Ishikawa (cell line): Measurements from ENCODE around the gene WNT6.

Source experiments
- CEBPB ChIP-seq: IDR thresholded peaks from 2 replicates; pipeline ENCODE4 v1.6.1; 2012
- CREB1 ChIP-seq: IDR thresholded peaks from 2 replicates; pipeline ENCODE4 v1.6.1; 2012; ENCODE audit warnings: low read depth
- EGR1 ChIP-seq: IDR thresholded peaks from 2 replicates; pipeline ENCODE4 v1.6.1; 2012
- EP300 ChIP-seq: IDR thresholded peaks from 2 replicates; pipeline ENCODE4 v1.6.1; 2012; ENCODE audit warnings: borderline replicate concordance
- FOXM1 ChIP-seq: IDR thresholded peaks from 2 replicates; pipeline ENCODE4 v1.6.1; 2012; ENCODE audit warnings: low read depth, borderline replicate concordance
- NFIC ChIP-seq: IDR thresholded peaks from 2 replicates; pipeline ENCODE4 v1.6.1; 2012
- RAD21 ChIP-seq: IDR thresholded peaks from 2 replicates; pipeline ENCODE4 v1.6.1; 2012; ENCODE audit warnings: low read depth
- REST ChIP-seq: IDR thresholded peaks from 2 replicates; pipeline ENCODE4 v1.6.1; 2012; ENCODE audit warnings: low read depth, mild to moderate bottlenecking
- TAF1 ChIP-seq: IDR thresholded peaks from 2 replicates; pipeline ENCODE4 v1.6.1; 2012; ENCODE audit warnings: low read depth, mild to moderate bottlenecking
- TCF12 ChIP-seq: IDR thresholded peaks from 2 replicates; pipeline ENCODE4 v1.6.1; 2012; ENCODE audit warnings: low read depth
- TEAD4 ChIP-seq: IDR thresholded peaks from 2 replicates; pipeline ENCODE4 v1.6.1; 2012
- USF1 ChIP-seq: IDR thresholded peaks from 2 replicates; pipeline ENCODE4 v1.6.1; 2012
- YY1 ChIP-seq: IDR thresholded peaks from 2 replicates; pipeline ENCODE4 v1.6.1; 2012; ENCODE audit warnings: low read depth
- ZBTB7A ChIP-seq: IDR thresholded peaks from 2 replicates; pipeline ENCODE4 v1.6.1; 2012; ENCODE audit warnings: low read depth
- TF ChIP-seq, protein P1 (sequence below): IDR thresholded peaks from 2 replicates; pipeline ENCODE4 v1.6.1; 2012

Gene WNT6

DNA sequence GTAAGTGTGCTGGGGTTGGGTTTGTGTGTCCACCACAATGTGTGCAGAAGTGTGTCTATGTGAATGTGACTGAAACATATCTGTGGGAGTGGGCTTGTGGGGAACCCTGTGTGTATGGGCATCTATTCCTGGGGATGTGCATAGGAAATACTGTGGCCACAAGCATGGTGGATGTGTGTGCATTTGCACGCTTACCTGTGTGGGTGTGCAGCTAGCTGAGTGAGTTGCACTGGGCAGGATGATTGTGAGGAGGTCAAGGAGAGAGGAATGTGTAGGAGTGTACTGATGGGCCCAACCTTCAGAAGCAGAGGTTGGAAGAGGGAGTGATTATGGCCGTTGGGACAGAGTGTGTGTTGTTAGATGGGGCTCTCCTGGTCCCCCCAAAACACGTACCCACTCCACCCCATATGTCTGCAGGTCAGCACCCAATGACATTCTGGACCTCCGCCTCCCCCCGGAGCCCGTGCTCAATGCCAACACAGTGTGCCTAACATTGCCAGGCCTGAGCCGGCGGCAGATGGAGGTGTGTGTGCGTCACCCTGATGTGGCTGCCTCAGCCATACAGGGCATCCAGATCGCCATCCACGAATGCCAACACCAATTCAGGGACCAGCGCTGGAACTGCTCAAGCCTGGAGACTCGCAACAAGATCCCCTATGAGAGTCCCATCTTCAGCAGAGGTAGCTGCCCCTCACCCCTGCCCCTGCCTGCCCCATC lies 22.3 kb downstream of the WNT6 start:
- TF ChIP-seq REST, result no peak
- no peak for TF ChIP-seq TCF12
- TF ChIP-seq FOXM1, result no peak
- TF ChIP-seq ZBTB7A, result no peak
- TF ChIP-seq YY1, result no peak
- no peak for TF ChIP-seq CEBPB
- TF ChIP-seq EP300, result no peak
- no peak for TF ChIP-seq NFIC
- TF ChIP-seq, protein P1, sequence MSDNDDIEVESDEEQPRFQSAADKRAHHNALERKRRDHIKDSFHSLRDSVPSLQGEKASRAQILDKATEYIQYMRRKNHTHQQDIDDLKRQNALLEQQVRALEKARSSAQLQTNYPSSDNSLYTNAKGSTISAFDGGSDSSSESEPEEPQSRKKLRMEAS, result no peak
- TF ChIP-seq USF1, result no peak
- no peak for TF ChIP-seq TAF1
- no peak for TF ChIP-seq TEAD4
- TF ChIP-seq CREB1, result no peak
- TF ChIP-seq EGR1, result no peak
- no peak for TF ChIP-seq RAD21

- TF ChIP-seq REST (no peak), TEAD4 (no peak), EGR1 (no peak), YY1 (no peak), EP300 (no peak), ZBTB7A (no peak), CREB1 (no peak), RAD21 (no peak), TAF1 (no peak), NFIC (no peak), CEBPB (no peak), TCF12 (no peak), USF1 (no peak), FOXM1 (no peak)
- TF ChIP-seq, protein P1, result no peak
Observed at GRCh38 chr2:218882461-218882816, 22.8 kb downstream of the WNT6 start.

DNA sequence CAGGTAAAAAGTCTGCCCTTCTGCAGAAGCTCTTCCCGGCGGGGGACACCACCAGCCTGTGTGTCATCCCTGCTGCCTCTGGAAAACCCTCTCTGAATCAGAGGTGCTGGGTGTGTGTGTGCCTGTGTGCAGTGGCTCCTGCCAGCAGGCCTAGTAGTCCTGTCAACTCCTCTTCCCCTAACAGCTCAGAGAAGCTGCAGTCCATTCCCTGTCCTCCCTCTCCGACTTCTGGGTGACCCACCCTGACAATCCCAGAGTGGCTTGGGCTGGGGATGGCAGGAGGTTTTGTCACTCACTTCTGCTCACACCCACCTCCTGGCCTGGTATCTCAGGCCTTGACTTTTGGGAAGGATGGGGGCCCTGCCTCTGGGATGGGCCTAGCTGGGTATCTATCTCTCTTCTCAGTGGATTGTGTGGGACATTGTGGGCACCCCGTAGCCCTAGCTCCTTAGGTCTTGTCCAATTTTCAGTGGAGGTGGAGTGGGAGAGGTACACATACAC lies 23.3 kb downstream of the WNT6 start:
- no peak for TF ChIP-seq YY1

DNA sequence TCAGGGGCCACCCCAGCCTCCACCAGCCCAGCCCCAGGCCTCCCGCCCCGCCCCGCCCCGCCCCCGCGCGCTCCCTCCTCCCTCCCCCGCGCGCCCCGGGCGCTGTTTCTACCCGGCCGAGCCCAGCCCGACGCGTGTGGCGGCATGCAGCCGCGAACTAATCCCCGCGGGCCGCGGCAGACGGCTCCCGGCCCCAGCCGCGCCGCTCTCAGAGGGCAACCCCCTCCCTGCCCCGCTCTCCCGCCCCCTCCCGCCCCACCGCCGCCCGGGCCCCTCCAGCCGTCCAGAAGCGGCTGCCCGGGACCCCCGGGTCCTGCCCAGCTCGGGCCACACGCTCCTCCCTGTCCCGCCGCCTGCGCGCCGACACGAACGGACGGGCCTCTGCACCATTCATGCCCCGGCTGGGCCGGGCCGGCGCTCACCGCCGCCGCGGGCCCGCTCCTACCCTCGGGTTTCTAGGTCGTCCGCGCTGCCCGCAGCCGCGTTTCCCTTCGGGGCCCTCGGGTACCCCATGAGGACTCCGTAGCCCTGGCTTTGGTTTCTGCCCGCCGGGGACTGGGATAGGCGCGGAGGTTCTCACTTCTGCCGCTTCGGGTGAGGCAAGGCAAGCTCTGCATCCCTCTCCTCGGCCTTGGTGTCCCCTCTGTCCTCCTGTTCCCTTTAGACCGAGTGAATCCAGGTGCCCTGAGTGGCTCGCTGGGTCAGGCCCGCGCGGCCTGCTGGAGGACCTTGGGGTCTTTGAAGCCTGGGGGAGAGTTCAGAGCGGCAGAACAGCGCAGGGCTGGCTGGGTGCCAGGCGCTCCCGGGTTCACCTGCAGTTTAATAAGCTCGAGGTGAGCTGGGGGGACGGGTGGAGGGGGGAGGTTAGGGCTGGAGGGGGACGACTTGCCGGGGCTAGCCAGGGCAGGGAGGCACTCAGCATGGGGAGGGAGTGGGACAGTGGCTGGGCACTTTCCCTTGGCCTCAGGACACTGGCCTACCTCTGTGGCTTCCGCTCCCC lies 24.2 kb downstream of the WNT6 start:
- TF ChIP-seq TCF12 (no peak), CREB1 (no peak), REST (no peak)
